Stimulated activated CD8-positive, alpha-beta memory T cell treated with anti-CD3 and anti-CD28 coated beads, Interleukin-7, amount 100 ng/mL, for 4 hours (primary cell): Measurements from ENCODE around the gene CPPED1.

Experiments
- DNase-seq, 2 donors: peaks; one replicate each; pipeline ENCODE4 v3.0.0-alpha.2; 2020; ENCODE audit warnings: low read depth in 2 of 2

CPPED1 gene

GRCh38 chr16:12735805-12736204 lies 67.9 kb downstream of the CPPED1 start:
- DNase-seq, result no peak

GRCh38 chr16:12732600-12732999 lies 71.1 kb downstream of the CPPED1 start:
- DNase-seq, result no peak

DNA sequence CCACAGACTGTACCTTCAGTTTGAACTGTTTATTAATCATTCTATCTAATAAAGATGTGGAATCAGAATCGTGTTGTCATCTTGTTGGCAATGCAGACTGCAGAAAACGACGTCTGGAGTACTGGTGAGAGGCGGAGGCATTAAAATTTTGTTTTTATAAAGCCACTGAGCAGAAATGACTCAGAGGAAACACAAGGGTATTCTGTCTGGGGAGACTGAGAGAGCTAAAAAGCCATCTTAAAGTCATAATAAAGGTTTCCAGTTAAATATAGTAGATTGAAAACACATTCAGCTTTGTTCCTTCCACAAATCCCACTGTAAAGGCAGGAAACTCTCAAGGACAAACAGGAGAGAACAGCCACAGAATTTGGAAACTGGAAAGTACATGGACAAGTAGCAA lies 74.2 kb downstream of the CPPED1 start:
- DNase-seq, result no peak

DNA sequence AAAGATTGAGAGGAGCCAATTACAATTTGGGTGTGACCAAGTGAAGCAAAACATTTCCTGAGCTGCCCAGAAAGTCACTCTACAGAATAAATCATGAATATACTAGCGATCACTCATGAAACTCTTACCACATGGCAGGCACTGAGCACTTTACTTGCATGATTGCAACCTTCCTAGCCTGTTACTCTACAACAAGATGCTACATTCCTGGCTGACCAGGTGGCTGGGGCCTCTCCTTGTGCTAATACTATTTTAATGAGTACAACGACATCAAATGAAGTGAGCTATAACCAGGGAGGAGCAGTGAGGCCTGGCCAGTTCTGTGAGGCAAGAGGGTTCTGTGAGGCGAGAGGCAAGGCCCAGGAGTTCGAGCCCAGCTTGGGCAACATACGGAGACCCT lies 75.2 kb downstream of the CPPED1 start:
- no peak for DNase-seq

DNA sequence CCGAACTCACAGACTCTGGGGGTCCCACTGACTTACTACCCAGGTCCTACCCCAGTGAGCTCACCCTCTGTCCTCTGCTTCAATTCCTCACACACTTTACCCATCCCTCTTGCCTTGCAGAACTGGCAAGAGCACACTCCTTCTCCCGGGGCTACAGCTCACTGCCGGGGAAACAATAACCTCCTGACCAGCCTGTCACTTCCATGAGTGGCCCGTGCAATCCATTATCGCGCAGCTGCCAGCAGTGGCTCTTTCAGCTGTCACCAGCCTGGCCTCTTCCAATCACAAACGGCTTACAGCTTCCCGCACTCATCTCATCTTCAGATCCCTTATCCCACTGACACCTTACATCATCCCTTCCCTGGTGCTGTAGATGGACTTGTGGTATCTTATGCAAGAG lies 79.5 kb downstream of the CPPED1 start:
- DNase-seq, result no peak

- no peak for DNase-seq
These were observed 80.0 kb downstream of the CPPED1 start for GRCh38 chr16:12723681-12724080.

GRCh38 chr16:12721841-12722421 lies 81.8 kb downstream of the CPPED1 start:
- DNase-seq, result no peak

DNA sequence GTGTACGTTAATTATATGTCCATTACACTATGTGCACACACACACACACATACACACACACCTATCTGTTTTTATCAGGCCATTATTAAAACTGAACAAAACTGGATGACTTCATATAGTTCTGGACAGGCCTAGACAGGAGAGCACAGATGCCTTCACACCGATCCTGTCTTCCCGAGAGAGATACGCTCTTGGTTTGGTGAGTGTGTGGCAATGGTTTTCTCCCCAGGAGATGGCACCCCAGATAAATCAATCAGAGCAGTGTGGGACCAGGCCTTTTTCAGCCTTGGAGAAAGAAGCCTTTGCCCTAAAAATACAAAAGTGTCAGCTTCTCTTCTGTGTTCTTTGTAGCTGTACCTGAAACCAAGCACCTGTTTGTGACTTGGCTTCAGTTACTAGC lies 83.7 kb downstream of the CPPED1 start:
- DNase-seq, result no peak

- no peak for DNase-seq
These were observed 87.0 kb downstream of the CPPED1 start for GRCh38 chr16:12716658-12717057.

DNA sequence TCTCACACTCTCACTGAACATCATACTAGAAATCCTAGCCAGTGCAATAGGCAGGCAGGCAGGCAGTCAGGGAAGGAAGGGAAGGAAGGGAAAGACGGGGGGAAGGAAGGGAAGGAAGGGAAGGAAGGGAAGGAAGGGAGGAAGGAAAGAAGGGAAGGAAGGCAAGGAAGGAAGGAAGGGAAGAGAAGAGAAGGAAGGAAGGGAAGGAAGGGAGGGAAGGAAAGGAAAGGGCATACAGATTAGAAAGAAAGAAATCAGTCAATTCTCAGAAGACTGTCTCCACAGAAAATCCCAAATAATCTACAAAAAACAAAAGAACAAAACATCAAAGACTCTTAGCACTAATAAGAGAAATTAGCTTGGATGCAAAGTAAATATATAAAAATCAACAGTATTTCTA lies 93.9 kb downstream of the CPPED1 start:
- DNase-seq, result no peak

DNA sequence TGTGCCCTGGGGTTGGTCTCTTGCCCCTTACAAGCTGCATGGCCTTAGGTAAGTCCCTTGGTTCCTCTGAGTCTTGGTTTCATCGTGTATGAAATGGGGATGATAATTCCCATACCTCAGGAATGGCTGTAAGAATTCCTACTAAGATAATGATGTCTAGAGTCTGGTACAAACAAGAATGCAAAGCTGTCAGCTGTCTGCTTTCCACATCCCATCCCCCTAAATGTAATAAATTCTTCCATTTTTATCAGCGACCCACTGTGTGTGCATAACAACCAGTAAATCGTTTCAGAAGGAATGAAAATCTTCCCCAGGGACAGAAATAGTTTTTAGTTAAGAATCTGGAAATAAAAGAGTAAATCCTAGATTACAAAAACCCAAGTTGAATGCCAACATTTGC lies 95.4 kb downstream of the CPPED1 start:
- DNase-seq, result no peak

DNA sequence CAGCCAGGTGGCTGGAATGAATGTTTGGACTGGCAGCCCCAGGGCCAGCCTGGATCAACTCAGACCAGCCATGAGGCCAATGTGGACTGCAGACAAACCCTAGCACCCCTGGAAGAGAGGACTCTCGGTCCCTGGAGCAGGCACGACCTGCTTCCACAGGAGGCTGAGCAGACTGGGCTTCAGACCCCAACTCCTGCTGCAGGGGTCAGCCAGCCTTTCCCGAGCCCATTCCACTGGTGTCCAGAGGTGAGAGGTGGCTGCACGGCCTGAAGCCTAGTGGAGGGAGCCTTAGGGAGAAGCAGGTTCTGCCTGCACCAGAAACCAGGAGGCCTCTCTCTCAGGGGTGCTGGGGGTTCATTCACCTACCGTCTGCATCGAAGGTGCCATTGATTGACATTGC lies 97.1 kb downstream of the CPPED1 start:
- DNase-seq, result no peak

- DNase-seq, result no peak
These were observed 99.1 kb downstream of the CPPED1 start for GRCh38 chr16:12704492-12705111.

DNA sequence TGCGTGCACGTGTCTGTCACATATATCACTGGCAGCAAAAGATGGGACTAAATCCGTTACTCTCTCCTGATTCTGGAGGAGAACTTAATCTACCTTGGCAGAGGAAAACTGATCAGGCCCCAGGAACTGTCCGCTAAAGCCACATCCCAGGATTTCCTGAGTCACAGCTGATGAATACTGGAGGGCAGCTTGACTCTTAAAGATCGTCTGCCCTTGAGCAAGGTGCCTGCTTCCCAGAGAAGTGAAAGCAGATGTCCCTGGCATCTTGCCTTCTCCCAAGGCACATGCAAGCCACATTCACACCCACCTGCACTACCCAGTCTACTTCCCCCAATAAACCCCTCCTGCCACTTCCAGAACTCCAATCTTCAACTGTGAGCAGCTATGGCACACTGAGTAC lies 99.8 kb downstream of the CPPED1 start:
- DNase-seq, result no peak

- DNase-seq, result no peak
These were observed 103.5 kb downstream of the CPPED1 start for GRCh38 chr16:12700161-12700560.

GRCh38 chr16:12699161-12699560 lies 104.5 kb downstream of the CPPED1 start:
- DNase-seq, result no peak

- DNase-seq, result no peak
These were observed 106.2 kb downstream of the CPPED1 start for GRCh38 chr16:12697437-12697836.

DNA sequence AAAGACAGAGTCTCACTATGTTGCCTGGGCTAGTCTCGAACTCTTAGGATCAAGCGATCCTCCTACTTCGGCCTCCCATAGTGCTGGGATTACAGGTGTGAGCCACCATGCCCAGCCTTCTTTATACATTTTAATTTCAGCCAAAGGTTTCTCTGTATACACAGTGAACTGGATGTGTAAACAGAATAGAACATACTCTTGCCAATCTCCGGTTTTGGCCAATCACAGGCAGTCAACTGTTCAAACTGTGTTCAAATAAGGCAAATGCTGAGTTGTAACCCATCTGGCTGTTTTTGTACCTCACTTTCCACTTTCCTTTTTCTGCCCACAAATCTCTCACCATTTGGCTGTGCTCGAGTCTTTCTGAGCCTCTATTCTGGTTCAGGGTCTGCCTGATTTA lies 108.2 kb downstream of the CPPED1 start:
- DNase-seq, result no peak

DNA sequence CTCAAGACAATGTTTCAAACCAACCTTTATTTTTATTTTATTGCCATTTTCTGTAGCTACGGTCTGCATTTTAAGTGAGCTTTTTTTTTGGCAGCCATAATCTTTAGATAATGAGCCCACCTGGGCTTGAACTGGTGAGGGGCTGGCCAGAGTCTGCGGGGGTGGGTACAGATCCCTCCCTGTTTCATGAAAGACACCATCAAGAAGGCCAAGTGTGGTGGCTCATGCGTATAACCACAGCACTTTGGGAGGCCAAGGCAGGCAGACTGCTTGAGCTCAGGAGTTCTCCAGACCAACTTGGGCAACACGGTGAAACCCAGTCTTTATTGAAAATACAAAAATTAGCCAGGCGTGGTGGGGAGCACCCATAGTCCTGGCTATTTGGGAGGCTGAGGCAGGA lies 113.7 kb downstream of the CPPED1 start:
- DNase-seq, result no peak

DNA sequence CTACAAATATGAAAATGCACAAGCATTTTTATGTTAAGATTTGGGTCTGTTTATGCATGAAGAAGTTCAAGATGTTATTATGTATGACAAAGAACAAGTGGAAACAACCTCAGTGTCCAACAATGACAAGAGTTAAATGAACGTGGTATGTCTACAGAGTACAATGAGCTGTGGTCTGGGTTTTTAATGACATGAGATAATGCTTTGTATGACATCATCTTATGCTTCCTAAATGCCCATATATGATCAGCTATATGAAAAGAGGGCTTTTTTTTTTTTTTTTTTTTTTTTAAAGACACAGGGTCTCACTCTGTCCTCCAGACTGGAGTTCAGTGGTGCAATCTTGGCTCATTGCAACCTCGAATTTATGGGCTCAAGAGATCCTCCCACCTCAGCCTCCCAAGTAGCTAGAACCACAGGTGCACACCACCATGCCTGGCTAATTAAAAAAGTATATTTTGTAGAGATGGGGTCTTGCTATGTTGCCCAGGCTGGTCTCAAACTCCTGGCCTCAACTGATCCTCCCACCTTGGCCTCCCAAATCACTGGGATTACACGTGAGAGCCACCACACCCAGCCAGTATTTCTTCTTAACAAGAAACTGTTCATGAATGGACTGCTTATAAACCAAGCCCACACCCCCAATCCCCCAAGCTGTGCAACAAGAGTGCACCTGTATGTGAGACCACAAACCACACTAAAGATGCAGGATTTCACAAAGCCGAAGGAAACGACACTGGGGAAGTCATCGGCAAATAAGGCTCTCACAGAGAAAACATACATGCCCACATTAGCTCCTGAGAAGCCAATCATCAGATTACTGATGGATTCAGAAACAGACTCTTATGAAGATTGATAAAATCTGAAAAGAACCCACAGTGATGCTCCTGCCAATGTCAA lies 114.5 kb downstream of the CPPED1 start:
- no peak for DNase-seq

- no peak for DNase-seq
These were observed 117.9 kb downstream of the CPPED1 start for GRCh38 chr16:12685806-12686205.

DNA sequence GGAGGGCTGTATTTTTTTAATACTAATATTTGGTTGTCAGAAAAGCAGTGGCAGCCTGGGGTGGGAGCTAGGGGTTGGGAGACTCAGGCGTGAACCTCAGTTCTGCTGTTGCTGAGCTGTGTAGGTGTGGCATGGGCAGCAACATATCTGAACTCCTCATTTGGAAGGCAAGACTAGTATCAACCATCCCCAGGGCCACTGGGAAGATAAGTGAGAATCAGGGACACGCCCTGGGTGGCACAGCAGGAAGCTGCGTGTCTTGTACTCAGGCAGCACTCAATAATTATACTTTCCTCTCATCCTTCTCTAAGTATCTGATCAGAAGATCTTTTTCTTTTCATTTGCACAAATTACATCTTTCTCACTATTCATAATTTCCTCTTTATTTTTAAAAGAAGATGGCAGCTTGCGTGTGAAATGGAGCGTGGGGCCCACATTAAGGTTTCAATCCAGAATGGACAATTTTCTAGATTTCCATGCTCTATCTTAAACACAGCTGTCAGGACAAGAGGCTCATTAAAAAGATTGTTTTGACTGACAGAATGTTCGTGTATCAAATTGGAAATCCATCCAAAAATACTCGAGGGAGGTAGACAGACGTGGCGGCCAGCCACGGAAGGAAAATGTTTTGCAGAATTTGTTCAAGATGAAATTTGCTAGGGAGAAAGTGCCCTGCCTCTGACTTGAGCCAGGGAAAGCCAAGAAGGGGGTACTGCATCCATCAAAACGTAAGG lies 121.1 kb downstream of the CPPED1 start:
- no peak for DNase-seq
